Activated CD4-positive, CD25-positive, alpha-beta regulatory T cell treated with anti-CD3 and anti-CD28 coated beads, Interleukin-2, amount 50 U/mL, for 24 hours (primary cell): Measurements from ENCODE around the gene DZIP1.
"Not testable (repeated sequence)": the region's sequence is repeated elsewhere in the genome, so short reads cannot be mapped to it uniquely, and the experiment has no call there.

Experiments used
- ATAC-seq, 2 donors: fragments of 150-1000 bp; cut with Tn5 transposase; one replicate each; pipeline ENCODE4 v1.10.0; 2021; ENCODE audit warnings: mild to moderate bottlenecking in 1 of 2, moderate library complexity in 1 of 2

Gene DZIP1

DNA sequence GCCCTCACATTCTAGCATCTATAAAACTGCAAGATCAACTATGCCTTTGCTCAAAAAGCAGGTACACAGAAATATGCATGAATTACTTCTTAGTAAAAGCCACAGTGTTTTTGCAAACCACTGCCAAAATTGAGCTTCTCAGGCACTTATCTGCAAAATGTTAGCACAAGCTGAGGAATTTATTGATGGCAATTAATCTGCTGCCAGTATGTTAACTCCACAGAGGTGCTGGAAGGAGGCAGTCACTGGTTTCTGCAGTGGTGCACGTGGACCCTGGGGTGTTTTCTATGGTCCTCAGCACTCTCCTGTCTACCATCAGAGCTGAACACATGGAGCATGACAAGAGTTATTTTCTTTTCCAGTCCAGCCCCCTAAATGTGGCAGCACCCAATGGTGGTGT is 47.8 kb downstream of the DZIP1 start:
- no peak for ATAC-seq

DNA sequence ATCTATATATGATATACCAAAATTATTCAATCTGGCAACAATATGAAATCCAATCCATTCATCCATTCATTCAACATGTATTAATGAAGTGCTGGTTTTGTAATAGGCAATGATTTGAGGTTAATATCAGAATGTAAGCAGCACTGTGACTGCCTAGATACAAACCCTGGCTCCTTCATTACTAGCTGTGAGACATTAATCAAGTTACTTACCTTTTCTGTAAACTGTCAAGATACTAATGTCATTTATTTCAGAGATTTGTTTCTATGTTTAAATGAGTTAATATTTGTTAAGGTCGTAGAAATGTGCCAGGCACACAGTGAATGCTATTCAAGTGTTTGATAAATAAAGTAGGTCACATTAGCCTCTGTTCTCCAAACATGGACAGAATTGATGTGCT is 51.0 kb downstream of the DZIP1 start:
- no peak for ATAC-seq

DNA sequence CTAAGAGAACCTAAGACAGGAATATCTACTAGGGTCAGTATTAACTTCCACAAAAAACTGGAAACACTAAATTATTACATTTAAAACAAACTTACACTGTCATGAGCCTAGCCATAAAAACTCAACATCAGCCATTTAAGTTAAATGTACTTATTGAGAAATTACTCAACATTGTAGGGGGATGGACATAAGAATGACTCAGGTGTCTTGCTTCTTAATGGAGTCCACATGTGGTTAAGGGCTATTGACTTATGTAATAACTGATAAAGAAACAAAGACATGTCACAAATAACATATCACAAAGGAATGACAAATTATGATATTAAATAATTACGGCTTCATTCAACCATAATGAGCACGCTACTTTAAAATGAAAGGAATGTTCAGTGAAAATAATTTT is 55.8 kb downstream of the DZIP1 start:
- no peak for ATAC-seq

DNA sequence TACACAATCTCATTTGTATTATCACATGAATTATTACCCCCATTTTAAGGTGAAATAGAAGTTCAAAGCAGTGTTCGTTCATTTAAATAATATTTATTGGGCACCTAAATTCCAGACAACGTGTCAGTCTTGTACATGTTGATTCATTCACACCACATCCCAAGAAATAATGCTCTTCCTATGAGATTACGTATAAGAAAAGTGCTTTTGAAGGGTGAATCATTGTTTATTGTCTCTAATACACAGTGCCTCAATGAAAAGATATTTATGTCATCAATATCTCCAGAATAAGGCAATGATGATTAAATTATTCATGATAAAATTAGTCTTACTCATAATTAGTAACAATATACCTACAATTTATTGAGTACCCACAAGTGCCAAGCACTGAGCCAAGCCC is 56.4 kb downstream of the DZIP1 start:
- ATAC-seq, result no peak

DNA sequence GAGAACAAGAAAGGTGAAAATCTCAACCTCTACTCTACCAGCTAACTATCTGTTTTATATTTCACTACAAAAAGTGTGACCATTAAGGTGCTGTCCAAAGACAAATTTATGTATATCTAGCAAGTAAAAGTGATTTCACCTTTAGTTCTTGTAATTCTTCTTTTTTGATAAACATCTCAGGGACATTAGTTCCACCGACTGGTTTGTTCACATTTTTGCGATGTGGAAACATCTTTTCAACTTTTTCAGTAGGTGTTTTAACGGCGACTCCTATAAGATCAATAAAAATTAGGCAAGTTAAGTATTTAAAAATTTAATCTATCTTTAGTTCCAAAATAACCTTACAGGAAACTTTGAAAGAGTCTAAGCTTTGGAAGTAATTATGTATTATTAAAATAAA is 58.6 kb downstream of the DZIP1 start:
- ATAC-seq, result no peak

DNA sequence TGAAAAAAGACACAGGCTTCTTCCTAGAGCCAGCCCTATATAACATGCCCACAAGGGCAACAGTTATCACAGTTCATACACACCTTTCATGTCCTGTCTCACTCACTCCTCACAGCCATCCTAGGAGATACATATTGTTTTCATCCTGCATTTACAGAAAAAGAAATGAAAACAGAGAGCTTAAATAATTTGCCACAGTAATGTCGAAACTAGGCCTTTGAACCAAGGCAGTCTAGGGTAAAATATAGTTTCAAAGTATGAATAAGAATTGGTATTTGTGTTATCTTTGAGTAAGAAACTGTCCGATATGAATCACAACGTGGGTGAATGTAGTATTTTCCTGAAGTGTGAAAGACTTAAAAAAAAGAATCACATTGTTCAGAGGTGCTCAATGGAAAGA is 65.2 kb downstream of the DZIP1 start:
- ATAC-seq, result peak in 1 of 2 donors; percentile 24

DNA sequence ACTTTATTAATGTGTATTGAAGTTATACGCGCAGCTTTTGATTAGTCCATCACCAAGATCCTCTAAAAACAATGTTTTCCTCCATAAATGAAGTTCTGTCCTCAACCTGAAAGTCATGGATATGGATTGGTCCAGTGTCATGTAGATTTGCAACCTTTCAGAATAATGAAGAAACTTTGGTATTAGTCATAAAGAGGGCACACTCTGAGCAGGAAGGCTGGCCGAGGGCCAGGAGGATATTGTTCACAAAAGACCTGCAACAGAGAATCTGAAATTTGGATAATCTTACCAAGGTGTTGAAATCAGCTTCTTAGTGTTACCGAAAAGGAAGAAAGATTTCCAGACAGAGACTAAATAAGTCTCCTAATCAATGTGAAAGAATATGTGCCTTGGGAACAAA is 71.3 kb downstream of the DZIP1 start:
- ATAC-seq, result no peak

DNA sequence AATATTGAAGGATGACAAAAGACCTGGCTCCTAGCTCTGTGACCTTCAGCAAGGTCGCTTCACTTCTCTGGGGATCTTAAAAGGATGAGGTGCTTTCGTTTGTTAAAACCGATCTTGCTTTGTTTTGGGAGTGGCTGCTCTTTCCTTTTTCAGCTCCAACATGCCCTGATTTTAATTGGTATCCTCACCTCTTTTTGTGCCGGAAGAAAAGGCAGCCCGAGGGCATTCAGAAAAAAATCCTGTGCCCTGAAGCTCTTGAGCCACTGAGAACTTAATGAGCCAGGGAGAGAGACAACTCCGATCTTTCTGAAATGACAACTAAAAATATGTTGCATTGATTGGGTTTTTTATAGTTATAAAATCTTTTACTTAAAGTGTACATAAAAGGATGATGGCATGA is 72.6 kb downstream of the DZIP1 start:
- no peak for ATAC-seq

DNA sequence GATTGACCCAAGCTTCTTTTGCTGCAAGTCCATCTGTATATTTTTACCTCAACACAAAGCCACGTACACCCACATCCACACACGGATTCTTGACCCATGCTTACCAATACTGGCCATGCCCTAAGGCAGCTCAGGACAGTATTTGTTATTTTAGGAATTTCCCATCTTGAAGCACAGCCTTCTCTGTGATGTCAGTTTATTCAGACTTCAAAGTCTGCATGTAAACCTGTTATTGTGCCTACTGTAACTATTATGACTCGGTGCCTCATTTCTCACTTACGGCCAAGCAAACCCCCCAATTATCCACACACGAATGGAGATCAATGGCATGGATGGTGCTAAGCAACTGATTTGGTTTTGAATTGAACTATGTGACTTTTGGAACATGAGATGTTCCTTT is 74.5 kb downstream of the DZIP1 start:
- ATAC-seq, result no peak

DNA sequence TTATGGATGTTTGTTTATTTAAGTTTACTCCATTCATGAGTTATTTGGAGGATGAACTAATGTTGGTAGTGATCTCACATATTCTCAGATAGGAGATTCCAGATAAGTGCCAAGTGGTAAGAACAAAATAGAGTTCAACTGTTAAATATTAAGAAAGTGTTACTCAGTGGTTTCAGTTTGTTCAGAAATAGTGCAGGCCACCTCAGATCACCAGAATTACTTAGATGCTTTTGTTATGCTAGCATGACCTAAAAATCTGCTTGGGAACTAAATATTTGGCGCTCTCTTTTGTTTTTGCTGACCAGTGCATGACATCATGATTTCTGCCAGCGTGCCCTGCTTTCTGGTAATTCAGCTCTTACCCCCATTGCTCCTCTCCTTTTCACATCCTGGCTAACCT is 76.4 kb downstream of the DZIP1 start:
- ATAC-seq, result no peak

DNA sequence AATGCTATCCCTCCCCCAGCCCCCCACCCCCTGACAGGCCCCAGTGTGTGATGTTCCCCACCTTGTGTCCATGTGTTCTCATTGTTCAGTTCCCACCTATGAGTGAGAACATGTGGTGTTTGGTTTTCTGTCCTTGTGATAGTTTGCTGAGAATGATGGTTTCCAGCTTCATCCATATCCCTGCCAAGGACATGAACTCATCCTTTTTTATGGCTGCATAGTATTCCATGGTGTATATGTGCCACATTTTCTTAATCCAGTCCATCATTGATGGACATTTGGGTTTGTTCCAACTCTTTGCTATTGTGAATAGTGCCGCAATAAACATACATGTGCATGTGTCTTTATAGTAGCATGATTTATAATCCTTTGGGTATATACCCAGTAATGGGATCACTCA is 78.7 kb downstream of the DZIP1 start:
- not testable (repeated sequence) for ATAC-seq

DNA sequence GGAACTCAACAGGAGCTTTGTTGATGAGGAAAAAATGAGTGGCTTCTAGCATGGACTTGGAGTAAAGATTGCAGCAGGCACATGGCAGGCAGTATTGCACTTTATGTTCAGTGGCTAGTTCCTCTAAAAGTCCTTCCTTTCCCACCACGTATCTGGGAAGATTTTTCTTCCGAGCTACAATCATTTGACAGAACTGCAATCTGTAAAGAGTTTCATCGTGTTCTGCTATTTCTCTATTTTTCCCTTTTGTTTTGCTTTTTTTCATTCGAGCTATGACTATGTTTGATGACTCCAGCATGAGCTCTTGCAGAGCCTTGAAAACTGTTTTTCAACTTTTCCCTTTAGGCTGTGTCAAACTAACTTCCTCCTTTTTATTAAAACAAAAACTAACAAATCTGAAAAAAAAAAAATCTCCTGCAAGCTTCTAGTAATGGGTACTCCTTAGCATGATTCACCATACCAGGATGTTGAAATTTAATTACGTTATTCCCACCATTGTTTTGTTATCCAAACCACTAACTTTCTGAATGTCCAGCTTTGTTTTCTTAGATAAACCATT is 79.7 kb downstream of the DZIP1 start:
- ATAC-seq, result no peak

DNA sequence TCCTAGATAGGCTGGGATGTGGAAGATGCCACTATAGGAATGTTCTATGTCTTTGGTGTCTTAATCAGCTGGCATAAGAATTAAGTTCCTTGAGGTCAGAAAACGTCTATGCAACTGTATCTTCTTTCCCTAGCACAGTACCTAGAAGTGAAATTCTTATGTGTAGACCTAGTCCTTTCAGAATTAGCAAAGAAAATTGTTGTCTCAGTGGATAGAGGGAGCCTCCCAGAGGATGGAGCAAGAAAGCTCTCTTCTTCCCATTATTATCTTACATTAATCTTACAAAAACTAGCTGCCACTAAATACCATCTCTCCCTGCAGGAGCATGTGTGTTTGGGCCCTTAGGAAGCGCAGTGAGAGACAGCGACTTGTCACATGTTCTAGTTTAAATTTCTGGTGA is 80.4 kb downstream of the DZIP1 start:
- ATAC-seq, result no peak

DNA sequence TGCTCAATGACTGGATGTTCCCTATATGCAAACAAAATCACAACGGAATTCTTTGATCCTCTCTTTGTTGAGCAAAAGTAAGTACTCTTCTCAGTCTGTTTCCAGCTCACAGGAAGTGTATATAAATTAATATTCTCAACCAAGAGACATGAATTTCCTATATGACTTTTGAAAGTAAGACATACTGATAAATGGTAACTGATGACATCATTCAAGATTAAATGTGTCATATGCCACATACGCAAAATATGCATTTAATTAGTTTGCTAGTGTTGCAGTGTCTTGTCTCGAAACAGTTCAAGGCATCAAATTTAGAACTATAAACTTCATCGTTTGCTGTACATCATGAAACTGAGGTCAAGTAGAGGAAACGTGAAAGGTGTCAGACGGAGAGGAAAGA is 84.1 kb downstream of the DZIP1 start:
- ATAC-seq, result no peak

DNA sequence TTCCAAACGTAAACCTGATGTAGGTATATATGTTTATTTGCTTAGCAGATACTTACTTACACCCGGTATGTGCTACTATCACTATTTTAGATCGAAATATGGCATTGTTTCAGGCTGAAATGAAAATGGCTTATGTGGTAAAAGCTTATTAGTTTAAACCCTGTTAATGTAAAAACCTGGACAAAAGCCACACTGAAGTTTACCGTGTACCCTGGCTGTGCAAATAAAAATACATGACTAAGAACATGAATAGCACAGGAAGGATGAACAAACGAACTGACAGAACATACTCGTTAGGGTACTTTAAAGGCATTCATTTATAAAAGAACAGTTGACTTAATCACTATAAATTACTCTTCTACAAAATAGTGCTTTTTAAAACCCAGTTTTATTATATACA is 85.4 kb downstream of the DZIP1 start:
- no peak for ATAC-seq

DNA sequence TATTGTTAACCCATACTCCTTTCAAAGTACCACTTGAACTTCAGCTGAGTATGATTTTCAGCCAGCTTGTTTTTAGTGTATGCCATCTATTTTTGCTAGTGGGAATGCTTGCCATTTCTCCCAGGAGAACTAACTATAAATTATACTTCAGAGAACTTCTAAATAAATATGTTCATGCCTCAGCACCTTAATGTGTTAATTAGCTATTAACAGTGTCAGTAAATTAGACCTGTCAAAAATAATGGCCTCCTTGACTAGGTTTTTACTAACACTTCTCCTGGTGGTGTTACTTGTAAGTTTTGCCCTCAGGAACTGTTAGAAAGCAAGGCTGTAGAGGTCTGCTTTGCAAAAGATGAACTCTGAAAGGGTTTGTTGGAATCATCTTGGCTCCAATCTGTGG is 87.5 kb downstream of the DZIP1 start:
- ATAC-seq, result no peak

DNA sequence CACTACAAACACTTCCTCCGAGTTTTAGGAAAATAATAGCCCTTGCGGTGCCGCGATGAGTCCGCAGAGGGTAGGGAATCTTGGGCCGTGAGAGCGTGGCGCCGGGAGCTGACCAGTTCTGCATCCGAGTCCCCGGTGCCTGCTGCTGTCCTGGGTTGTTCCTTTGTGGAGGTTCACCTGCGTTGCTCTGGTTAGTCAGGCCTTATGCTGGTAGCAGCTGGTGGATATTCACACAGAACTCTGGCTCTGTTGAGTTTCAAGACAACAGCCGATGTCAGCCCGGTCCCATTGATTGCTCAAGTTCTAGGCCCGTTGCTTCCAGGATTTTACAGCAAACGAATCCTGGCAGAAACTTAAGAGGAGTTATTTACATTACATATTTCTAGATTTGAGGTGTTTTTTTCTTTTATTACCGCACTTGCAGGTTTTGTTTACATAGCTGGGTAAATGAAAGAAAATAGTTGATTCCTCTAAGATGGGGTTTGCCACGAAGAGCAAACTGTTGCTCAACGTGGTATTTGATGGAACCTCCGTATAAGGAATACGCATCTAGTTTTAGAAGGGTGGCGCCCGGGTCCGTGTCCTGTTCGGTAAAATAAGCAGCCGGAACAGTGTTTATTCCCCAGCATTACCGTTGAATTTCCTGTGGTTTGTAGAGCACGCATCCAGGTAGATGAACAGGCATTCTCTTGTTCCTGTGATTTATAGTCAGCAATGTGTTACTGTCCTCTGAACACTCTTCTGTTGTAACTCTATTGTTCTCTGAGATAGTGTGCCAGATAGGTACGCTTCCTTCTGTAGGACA is 90.7 kb downstream of the DZIP1 start:
- ATAC-seq, result no peak

DNA sequence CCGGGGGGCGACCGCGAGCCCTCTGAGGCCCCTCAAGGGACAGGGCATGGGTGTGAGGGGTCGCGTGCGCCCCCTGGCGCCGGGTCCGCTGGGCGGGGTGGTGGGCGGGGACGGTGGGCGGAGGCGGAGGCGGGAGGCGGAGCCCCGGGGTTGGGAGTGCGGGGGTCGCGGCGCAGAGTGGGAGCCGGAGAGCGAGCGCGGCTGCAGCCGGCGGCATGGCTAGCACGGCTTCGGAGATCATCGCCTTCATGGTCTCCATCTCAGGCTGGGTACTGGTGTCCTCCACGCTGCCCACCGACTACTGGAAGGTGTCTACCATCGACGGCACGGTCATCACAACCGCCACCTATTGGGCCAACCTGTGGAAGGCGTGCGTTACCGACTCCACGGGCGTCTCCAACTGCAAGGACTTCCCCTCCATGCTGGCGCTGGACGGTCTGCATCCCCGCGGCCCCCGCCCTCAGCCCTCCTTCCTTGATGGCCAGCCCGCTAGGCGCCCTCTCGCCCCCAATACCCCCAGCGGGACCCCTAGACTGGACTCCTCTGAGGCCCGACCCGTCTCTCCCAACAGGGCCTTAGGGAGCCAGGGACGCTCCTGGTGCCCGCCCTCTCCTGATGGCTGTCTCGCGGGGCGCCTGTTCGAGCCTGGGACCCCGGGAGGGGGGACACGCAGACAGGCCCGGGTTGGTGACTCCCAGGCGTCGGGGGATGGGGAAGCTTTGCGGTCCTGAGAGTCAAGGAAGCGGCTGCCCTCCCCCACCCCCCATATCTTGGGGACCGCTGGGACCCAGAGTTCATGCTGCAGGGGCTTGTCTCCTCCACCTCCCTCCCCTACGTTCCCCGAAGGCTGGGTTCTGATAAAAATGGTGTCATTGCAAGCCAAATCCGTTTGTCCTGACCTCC is 91.7 kb downstream of the DZIP1 start, which contains the start of gene CLDN10:
Gene CLDN10, plus strand, starts transcription at position 182 of the 903 bp plus-strand sequence. Its CDS starts 34 bp downstream, at position 216.
- no peak for ATAC-seq

DNA sequence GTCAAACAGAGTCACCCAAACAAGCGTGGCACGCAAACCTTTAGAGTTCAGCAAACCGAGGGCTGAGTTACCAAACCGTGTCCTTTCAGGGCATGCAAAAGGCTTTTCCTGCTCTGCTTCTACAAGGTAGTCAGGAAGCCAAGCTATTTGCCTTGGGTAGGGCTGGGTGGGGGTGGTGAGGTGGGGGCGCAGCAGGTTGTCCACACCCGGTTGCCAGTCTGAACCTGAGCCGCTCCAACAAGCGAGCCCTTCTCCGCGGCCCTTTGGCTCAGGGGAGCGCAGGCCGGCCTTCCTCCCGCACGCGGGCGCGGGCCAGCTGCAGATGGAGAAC is 92.3 kb downstream of the DZIP1 start:
- ATAC-seq, result no peak

DNA sequence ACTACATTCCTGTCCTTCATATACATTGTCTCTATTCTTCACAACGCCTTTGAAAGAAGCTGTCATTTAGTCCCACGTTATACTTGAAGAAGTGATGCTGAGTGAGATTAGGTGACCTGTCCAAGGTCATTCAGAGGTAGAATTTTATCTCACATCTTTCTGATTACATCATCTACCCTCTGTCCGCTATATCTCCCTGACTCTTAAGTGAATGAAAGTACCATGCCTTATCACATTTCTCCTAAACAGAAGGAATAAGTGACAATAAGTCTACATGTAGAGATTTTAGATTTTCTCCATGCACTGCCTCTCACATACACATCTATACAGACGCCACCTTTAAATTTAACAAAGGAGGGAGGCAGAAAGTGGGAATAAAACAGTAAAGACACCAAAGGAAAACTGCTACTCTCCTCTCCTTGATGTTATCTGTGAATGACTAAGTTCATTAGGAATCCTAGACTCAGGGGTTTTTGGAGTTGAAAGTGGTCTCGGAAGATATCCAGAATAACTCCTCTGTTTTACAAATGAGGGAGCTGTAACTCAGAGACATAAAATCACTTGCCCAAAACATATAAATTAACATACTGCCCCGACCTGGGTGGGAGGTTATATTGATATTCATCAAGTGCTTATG is 96.9 kb downstream of the DZIP1 start:
- ATAC-seq, result no peak

DNA sequence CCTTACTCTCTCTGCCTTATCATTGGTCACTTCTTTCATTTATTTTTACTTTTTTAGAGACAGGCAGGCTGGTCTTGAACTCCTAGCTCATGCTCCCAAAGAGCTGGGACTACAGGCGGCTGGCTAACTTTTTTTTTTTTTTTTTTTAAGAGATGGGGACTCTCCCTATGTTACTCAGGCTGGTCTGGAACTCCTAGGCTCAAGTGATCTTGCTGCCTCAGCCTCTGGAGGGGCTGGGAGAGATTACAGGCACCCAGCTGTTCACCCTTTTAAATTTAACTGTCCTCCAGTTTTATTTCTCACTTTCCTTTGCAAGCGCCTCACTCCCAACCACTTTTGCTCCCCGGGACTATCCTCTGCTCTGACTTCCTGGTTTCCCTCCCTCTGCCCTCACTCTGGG is 97.6 kb downstream of the DZIP1 start:
- no peak for ATAC-seq

DNA sequence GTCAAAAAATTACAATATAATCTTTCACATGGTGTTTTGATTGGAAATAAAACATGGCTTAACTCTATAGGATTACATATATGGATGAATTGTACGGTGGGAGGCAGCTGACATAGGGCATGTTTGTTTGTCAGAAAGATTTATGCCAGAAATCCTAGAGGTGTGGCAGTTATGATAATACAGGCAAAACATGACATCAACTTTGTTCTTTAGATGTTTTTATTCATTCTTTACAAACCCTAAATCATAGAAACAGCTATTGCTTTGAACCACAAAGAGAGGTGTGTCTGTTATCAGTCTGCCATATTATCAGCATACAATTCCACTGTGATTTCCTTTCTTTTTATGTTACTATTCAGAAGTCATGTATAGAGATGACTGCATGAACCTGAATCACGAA is 100.2 kb downstream of the DZIP1 start:
- no peak for ATAC-seq

DNA sequence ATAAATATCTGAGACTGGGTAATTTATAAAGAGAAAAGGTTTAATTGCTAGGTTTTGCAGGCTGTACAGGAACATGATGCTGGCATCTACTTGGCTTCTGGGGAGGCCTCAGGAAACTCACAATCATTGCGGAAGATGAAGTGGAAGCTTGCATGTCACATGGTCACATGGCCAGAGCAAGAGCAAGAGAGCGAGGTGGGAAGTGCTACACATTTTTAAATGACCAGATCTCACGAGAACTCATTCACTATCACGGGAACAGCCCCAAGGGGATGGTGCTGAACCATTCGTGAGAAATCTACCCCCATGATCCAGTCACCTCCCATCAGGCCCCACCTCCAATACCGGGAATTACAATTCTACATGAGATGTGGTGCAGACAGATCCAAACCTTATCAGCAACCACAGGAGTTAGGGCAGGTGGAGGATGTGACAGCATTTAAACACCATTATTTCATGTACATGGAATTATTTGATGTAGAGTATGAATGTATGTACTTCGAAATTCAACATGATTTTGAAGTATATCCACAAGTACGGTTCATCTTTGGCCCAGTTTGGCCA is 102.5 kb downstream of the DZIP1 start:
- no peak for ATAC-seq
